NCI-H1048 (cell line): Measurements from ENCODE around the gene CALCA.

Source experiments
- DNase-seq: peaks from one replicate; lab custom pipeline; 2025; lab: John Stamatoyannopoulos, UW

Gene CALCA

DNA sequence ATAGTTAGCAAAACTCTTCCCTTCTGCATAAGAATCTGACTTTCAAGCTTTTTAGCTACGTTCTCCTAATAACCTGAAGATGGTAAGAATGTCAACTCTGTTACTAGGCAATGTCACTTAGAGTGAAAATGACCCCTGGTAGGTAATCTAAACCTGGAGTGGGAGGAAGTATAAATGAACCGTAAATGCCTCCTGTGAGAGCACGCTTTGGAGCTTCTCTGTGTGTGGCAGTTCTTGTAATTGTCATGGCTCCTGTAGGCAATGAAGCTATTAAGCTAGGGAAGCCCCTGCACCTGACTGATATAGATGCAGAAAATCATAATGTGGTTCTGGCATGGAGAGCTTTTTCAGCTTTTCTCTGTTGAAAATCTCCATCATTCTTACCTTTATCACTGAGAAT lies 29.4 kb downstream of the CALCA start:
- no peak for DNase-seq

DNA sequence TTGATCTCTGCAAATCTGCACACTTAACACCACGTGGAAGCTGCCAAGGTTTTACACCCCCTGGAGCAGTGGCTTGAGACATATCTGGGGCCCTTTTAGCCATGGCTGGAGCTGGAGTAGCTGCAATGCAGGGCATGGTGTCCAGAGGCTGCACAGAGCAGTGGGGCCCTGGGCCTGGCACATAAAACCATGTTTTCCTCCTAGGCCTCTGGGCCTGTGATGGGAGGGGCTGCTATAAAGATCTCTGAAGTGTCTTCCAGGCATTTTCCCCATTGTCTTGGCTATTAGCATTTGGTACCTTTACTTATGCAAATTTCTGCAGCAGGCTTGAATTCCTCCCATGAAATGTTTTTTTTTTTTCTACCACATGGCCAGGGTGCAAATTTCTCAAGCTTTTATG lies 33.2 kb downstream of the CALCA start:
- no peak for DNase-seq

DNA sequence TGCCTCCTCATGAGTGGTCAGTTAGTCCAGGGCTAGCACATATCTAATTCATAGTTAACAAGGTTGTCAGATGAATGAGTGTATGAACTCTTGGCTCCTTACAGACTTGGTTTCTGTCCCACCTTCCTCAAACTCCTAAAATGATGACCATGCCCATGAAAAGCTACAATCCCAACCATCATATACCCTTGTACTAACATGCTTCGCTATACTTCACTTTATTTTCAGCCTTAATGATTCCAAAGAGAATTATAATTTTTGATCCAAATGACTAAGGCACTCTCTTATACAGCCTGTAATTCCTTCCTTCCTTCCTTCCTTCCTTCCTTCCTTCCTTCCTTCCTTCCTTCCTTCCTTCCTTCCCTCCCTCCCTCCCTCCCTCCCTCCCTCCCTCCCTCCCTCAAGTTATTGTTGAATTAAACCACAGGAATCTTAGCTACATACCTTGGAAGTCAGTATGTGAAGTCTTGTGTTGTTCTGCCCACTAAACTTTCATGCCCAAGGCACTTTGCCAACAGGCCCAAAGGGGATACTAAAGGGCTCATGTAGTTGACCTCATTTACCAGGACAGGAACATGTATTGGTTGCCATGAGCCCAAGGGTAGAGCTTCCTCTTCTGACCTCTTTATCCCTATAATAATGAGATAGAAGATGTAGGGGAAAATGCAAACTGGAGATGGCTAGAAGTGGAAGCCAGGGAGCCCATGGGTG lies 37.4 kb downstream of the CALCA start:
- no peak for DNase-seq

DNA sequence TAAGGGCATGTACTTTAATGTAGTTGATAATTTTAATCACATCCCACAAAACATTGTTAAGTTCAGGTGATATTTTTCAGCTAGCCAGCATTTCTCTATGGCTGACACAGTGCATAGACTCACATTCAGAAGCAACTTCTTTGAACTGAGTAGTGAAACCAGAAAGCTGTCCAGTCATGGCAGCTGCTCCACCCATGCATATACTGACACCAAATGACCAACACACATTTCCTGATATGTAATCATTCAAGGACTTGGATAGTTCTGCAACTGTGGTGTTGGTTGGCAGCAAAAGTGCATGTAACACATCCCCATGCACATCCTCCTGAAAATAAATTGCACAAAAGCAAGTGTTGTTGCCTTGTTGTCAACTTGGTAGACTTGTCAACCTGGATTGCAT lies 39.7 kb downstream of the CALCA start:
- DNase-seq: no peak

DNA sequence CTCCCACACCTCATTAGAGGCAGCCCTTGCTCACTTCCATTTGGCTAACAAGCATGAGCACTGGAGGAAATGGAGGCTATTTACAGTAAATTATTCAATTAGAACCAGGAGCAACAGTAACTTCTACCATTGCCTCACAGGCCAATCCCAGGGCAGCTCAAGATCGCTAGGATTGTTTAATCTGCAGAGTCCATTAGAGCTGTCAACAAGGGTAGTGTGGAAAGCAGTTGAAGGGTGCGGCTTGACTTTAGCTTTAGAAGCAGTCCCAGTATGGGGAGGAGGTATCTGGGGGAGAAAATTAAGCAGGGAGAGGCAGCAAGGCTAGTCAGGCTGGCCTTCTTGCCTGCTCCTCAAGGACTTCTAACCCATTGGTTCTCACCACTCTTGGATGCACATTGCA lies 41.8 kb downstream of the CALCA start:
- DNase-seq: no peak

DNA sequence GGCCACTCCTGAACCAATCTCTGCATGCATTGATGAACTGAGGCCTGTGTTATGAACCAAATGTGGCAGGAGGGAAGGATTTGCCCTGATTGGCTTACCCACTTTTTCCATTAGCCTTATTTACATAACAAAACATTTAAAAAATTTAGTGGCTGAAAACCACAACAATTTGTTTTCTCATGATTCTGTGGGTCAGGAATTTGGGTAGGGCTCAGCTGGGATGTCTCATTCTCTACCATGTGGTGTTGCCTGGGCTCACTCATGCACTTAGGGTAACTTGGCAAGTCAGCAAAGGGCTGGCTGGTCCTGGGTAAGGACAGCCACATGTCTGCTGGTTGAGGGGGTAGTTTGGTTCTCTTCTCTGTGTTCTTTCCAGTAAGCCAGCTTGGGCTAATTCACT lies 45.0 kb downstream of the CALCA start:
- no peak for DNase-seq

DNA sequence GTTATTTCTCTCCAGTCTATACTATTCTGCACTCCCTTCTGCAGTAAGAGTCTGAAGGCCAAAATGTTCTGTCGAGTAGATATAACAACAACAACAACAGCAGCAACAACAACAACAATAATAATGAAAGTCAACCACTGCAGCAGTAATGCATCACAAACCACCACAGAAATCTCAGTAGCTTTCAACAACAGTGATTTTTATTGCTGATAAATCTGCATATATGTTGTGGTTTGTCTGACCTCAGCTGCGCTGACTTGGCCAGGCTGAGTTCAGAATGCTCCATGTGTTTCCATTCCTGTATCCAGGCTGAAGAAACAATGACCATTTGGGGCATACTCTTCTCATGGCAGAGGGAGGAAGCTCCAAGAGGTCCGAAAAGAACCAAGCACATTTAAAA lies 47.8 kb downstream of the CALCA start:
- DNase-seq: no peak
